ENCODE measurements around the gene TSPAN32. TPM values are rescaled to one million over a fixed set of nuclear protein-coding genes. Genes with fewer than 3 reads are reported as not detected.
"Not testable (repeated sequence)": the region's sequence is repeated elsewhere in the genome, so short reads cannot be mapped to it uniquely, and the experiment has no call there.

TSPAN32 gene
- total RNA-seq, 1 experiment from 2014 or later, result 1.4 TPM

- DNase-seq (ENCODE audit: low spot score), result not testable (repeated sequence)
Observed at GRCh38 chr11:2286350-2286749, 15.5 kb upstream of the TSPAN32 start.

- DNase-seq (ENCODE audit: low spot score), result no peak
Observed at GRCh38 chr11:2287091-2287490, 14.7 kb upstream of the TSPAN32 start.

GRCh38 chr11:2289350-2289749 lies 12.5 kb upstream of the TSPAN32 start:
- DNase-seq (ENCODE audit: low spot score), result no peak

- no peak for DNase-seq (ENCODE audit: low spot score)
Observed at GRCh38 chr11:2289859-2290258, 12.0 kb upstream of the TSPAN32 start.

- DNase-seq (ENCODE audit: low spot score), result no peak
Observed at GRCh38 chr11:2290351-2290841, 11.4 kb upstream of the TSPAN32 start.

GRCh38 chr11:2293531-2293971 lies 8.3 kb upstream of the TSPAN32 start:
- DNase-seq (ENCODE audit: low spot score), result no peak

- no peak for DNase-seq (ENCODE audit: low spot score)
Observed at GRCh38 chr11:2293984-2294925, 7.6 kb upstream of the TSPAN32 start.

- no peak for DNase-seq (ENCODE audit: low spot score)
Observed at GRCh38 chr11:2294926-2295290, 6.9 kb upstream of the TSPAN32 start.

- DNase-seq (ENCODE audit: low spot score), result no peak
Observed at GRCh38 chr11:2295971-2296912, 5.6 kb upstream of the TSPAN32 start.

GRCh38 chr11:2296913-2297622 lies 4.7 kb upstream of the TSPAN32 start:
- DNase-seq (ENCODE audit: low spot score), result no peak

GRCh38 chr11:2297623-2298030 lies 4.2 kb upstream of the TSPAN32 start:
- DNase-seq (ENCODE audit: low spot score), result no peak

- no peak for DNase-seq (ENCODE audit: low spot score)
Observed at GRCh38 chr11:2298131-2298794, 3.5 kb upstream of the TSPAN32 start.

- DNase-seq (ENCODE audit: low spot score), result peak; percentile 76
Observed at GRCh38 chr11:2298795-2299761, 2.7 kb upstream of the TSPAN32 start.

- no peak for DNase-seq (ENCODE audit: low spot score)
Observed at GRCh38 chr11:2299773-2300172, 2.0 kb upstream of the TSPAN32 start.

GRCh38 chr11:2300290-2300935 lies 1.4 kb upstream of the TSPAN32 start:
- DNase-seq (ENCODE audit: low spot score), result no peak

- DNase-seq (ENCODE audit: low spot score), result no peak
Observed at GRCh38 chr11:2300936-2301630, 730 bp upstream of the TSPAN32 start.

- no peak for DNase-seq (ENCODE audit: low spot score)
Observed at GRCh38 chr11:2302306-2302895, 588 bp downstream of the TSPAN32 start.
